ENCODE results near the gene JAG1. TPM values are rescaled to one million over a fixed set of nuclear protein-coding genes. Genes with fewer than 3 reads are reported as not detected.

The JAG1 gene
- total RNA-seq, 3 donors from 2014 or later, result 87.1 to 104 (median 94.4) TPM

- no peak for TF ChIP-seq CTCF (IDR thresholded peaks at IDR 0.05)
- ATAC-seq, result no peak
- intact Hi-C loops (cut with DNase I, micrococcal nuclease), result no loop called here
- Histone ChIP-seq H3K4me1 (ENCODE audit: low read depth) (peaks cover 18% of the 10 kb centered on the region), H3K4me3 (no peak overlapping the region), H3K36me3 (ENCODE audit: low read depth) (peaks cover 4% of the 10 kb centered on the region), H3K9me3 (no peaks in the 10 kb centered on the region)
- no peak for DNase-seq
Observed at GRCh38 chr20:10639077-10639736, 34.6 kb downstream of the JAG1 start.

- ATAC-seq (no peak), DNase-seq (no peak)
- peaks cover 18% of the 10 kb centered on the region for H3K4me1 ChIP-seq (ENCODE audit: low read depth)
- intact Hi-C loops (cut with DNase I, micrococcal nuclease), result no loop called here
- no peaks in the 10 kb centered on the region for H3K9me3 ChIP-seq
- peaks cover 2% of the 10 kb centered on the region for H3K36me3 ChIP-seq (ENCODE audit: low read depth)
- no peak overlapping the region for H3K4me3 ChIP-seq
- TF ChIP-seq CTCF (IDR thresholded peaks at IDR 0.05), result no peak
Observed at GRCh38 chr20:10637563-10637962, 36.2 kb downstream of the JAG1 start.

GRCh38 chr20:10637031-10637559, 36.7 kb downstream of the JAG1 start:
- Histone ChIP-seq H3K4me1 (ENCODE audit: low read depth) (peaks cover 18% of the 10 kb centered on the region), H3K9me3 (no peaks in the 10 kb centered on the region)
- ATAC-seq, result peak; percentile 45

GRCh38 chr20:10636326-10636818, 37.4 kb downstream of the JAG1 start:
- peak; percentile 35 for ATAC-seq
- DNase-seq, result no peak
- Histone ChIP-seq H3K9me3 (no peaks in the 10 kb centered on the region), H3K4me3 (no peak overlapping the region), H3K36me3 (ENCODE audit: low read depth) (no peaks in the 10 kb centered on the region), H3K4me1 (ENCODE audit: low read depth) (peaks cover 18% of the 10 kb centered on the region)
- no peak for TF ChIP-seq CTCF (IDR thresholded peaks at IDR 0.05)
- intact Hi-C loops (cut with DNase I, micrococcal nuclease), result no loop called here

More at GRCh38 chr20:10637031-10637559, 36.7 kb downstream of the JAG1 start:
- Histone ChIP-seq H3K4me3 (no peak overlapping the region), H3K36me3 (ENCODE audit: low read depth) (no peaks in the 10 kb centered on the region)
- TF ChIP-seq CTCF (IDR thresholded peaks at IDR 0.05), result no peak
- DNase-seq, result no peak
- intact Hi-C loops (cut with DNase I, micrococcal nuclease), result no loop called here

- no peak for TF ChIP-seq CTCF (IDR thresholded peaks at IDR 0.05)
- no peak for DNase-seq
- intact Hi-C loops (cut with DNase I, micrococcal nuclease), result no loop called here
- no peak overlapping the region for H3K4me3 ChIP-seq
- H3K36me3 ChIP-seq (ENCODE audit: low read depth), result no peaks in the 10 kb centered on the region
- H3K4me1 ChIP-seq (ENCODE audit: low read depth), result peaks cover 18% of the 10 kb centered on the region
- no peaks in the 10 kb centered on the region for H3K9me3 ChIP-seq
- no peak for ATAC-seq
Observed at GRCh38 chr20:10635476-10636208, 38.2 kb downstream of the JAG1 start.
